ENCODE measurements around the gene MIA.

GRCh38 chr19:40822161-40822560 is 46.8 kb downstream of the MIA start:
- TF ChIP-seq CTCF (tag by site-specific recombination; IDR thresholded peaks at IDR 0.05) (no peak), ZNF664 (tag by site-specific recombination; IDR thresholded peaks at IDR 0.05) (no peak), ZNF114 (tag by site-specific recombination; IDR thresholded peaks at IDR 0.05) (no peak), ZNF280D (tag by site-specific recombination; IDR thresholded peaks at IDR 0.05) (no peak), ZBTB20 (tag by site-specific recombination; IDR thresholded peaks at IDR 0.05) (no peak), ZNF423 (tag by site-specific recombination; IDR thresholded peaks at IDR 0.05) (no peak), ZNF580 (tag by site-specific recombination; IDR thresholded peaks at IDR 0.05) (no peak), ZNF621 (tag by site-specific recombination; IDR thresholded peaks at IDR 0.05) (no peak), ZNF2 (tag by site-specific recombination; IDR thresholded peaks at IDR 0.05) (no peak), PRDM1 (tag by site-specific recombination; IDR thresholded peaks at IDR 0.05) (no peak), FEZF1 (tag by site-specific recombination; IDR thresholded peaks at IDR 0.05) (no peak)
